Stimulated activated CD4-positive, alpha-beta T cell treated with anti-CD3 and anti-CD28 coated beads, TNF-alpha, amount 100 ng/mL, for 24 hours (primary cell): ENCODE measurements around the gene ZAP70.

Experiments
- DNase-seq, 3 experiments: peaks; one replicate each; pipeline ENCODE4 v3.0.0-alpha.2; 2020; ENCODE audit warnings: low read depth in 3 of 3

Gene ZAP70

GRCh38 chr2:97715951-97716694, 2.7 kb downstream of the ZAP70 start:
- no peak for DNase-seq

GRCh38 chr2:97716695-97717612, 3.6 kb downstream of the ZAP70 start:
- DNase-seq = no peak

DNA sequence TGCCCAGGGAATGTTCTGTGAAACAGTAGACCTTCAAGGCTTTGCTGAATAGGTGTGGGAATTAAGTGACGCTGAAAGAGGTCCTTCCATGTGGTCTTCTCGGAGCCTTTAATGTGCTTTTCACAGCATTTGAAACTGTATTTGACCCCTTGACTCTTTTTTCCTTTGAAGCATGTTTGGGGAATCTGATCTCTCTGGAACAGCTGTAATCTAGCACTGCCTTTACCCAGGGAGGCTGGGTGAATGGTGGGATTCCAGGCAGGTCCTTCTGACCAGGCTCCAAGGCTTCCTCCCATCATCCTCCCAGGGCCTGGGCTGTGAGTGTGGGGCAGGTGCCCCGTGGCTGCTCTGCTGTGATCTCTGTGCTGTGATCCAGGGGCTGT, 4.2 kb downstream of the ZAP70 start:
- DNase-seq = no peak

DNA sequence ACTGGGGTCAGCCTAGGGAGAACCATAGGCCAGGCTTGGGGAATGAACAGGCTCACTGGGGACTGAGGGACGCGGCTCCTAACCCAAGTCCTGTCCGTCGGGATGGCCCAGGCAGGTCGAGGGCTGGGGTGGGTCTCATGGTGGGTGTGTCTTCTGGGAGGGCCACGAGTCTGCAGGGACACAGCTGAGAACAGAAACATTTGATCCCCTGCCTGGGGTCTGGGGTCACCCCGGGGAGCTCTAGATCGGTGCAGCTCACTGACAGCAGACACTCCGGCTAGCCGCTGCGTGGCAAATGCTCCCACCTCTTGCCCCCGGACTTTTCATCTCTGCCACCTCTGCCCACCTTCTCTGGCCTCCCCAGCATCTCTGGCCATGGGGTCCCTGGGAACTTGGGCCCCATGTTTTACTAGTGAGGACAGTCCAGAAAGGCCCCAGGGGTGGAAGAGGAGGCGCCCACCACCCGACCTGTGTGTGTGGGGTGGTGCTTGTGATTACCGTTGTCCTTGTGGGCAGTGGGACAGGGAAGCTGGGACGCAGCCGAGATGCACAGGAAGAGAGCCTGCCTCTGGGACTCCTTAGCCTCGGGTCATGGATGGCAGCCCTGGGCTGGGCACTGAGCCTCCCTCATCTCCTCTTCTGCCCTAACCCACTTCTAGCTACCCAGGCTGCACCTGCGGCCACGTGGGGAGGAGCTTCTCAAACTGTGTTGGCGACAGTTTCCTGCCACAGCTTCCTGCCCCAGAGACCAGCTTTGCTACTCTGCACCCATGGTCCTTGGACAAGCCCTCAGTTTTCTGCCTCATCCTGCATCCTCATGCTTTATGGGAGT, 4.9 kb downstream of the ZAP70 start:
- peak; percentile 37 to 71 (median 44) for DNase-seq

DNA sequence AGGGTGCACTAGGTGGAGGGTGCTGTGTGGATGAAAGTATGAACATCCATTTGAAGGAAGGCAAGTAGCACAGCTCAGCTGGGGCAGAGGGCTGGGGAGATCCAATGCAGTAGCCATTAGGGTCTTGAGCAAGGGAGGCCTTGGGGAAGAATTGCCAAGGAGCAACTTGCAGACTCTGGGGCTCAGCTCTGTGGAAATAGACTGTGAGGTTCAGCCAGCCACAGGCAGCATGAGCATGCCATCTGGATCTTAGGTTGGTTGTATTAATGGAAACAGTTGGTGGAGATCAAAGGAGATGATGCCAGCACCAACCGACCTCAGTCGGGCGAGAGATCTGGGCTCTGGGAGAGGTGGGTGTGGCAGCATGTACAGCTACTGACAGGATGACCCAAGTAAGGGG, 5.6 kb downstream of the ZAP70 start:
- no peak for DNase-seq

- DNase-seq = no peak
Observed at GRCh38 chr2:97719362-97720155, 6.2 kb downstream of the ZAP70 start.

GRCh38 chr2:97720746-97721145, 7.4 kb downstream of the ZAP70 start:
- no peak for DNase-seq

DNA sequence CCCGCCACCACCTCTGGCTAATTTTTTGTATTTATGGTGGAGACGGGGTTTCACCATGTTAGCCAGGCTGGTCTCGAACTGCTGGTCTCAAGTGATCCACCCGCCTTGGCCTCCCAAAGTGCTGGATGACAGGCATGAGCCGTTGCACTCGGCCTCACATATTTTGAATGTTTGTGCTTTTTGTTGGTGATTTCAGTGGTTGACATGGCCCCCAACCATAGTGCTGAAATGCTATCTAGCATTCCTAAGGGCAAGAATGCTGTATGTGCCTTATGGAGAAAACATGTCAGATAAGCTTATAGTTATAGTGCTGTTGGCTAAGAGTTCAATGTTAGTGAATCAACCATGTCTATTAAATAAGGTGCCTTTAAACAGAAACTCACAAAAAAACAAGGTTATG, 8.9 kb downstream of the ZAP70 start:
- DNase-seq = no peak

DNA sequence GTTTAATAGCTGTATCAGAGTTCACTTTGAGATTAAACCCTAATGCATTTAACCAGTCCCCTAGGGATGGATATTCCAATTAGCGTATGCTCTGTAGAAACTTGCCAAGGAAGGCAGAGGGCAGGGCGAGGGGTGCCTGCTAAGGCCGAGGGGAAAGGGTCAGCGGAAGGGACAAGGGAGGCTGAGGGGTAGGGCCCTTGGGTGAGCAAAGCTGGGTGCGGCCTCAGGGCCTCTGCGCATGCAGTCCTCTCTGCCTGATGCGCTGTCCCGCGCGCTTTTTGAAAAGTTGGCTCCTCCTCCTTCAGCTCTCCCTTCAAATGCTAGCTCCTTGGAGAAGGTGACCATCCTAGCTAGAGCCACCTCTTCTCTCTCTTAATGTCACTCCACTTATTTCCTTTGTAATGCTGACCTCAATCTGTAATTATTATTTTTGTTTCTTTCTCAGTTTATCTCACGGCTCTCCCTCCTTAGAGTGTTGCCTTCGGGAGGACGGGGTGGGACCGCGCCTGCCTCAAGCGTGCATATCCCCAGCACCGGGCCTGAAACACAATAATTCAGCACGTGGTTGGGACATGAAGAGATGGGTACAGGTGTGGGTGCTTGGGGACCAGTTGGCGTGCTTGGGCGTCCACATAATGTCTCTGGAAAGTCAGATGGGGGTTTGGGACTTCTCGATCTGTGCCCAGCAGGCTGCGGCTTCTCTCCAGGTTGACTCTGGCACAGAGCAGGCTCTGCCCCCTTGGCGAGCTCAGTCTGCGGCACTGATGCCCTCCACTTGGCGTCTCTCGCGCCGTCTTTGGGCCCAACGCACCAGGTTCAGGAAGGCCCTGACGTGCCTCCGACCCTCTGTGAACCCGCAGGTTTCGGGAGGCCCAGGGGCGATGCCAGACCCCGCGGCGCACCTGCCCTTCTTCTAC, 10.0 kb downstream of the ZAP70 start:
- no peak for DNase-seq

- no peak for DNase-seq
Observed at GRCh38 chr2:97724073-97724410, 10.7 kb downstream of the ZAP70 start.

GRCh38 chr2:97724501-97724900, 11.1 kb downstream of the ZAP70 start:
- DNase-seq = no peak

GRCh38 chr2:97724946-97725688, 11.7 kb downstream of the ZAP70 start:
- no peak for DNase-seq

- no peak for DNase-seq
Observed at GRCh38 chr2:97726261-97727064, 13.1 kb downstream of the ZAP70 start.

- DNase-seq = no peak
Observed at GRCh38 chr2:97727296-97727695, 13.9 kb downstream of the ZAP70 start.

- DNase-seq = no peak
Observed at GRCh38 chr2:97728091-97728731, 14.8 kb downstream of the ZAP70 start.

DNA sequence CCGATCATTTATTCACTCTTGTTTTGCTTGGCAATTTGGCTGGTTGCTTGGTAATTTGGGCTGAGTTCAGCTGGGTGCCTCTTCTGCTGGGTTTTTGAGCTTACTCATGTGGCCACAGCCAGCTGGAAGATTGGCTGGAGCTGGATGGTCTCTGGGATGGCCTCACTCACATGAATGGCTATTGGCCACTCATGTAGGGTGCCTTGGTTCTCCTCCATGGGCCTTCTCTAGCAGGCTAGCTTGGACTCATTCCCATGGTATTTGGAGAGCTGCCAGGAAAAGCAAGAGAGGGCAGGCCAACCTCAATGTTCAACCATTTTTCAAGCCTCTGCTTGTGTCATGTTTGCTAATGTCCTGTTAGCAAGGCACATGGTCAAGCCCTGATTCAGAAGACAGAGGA, 16.9 kb downstream of the ZAP70 start:
- DNase-seq = no peak

DNA sequence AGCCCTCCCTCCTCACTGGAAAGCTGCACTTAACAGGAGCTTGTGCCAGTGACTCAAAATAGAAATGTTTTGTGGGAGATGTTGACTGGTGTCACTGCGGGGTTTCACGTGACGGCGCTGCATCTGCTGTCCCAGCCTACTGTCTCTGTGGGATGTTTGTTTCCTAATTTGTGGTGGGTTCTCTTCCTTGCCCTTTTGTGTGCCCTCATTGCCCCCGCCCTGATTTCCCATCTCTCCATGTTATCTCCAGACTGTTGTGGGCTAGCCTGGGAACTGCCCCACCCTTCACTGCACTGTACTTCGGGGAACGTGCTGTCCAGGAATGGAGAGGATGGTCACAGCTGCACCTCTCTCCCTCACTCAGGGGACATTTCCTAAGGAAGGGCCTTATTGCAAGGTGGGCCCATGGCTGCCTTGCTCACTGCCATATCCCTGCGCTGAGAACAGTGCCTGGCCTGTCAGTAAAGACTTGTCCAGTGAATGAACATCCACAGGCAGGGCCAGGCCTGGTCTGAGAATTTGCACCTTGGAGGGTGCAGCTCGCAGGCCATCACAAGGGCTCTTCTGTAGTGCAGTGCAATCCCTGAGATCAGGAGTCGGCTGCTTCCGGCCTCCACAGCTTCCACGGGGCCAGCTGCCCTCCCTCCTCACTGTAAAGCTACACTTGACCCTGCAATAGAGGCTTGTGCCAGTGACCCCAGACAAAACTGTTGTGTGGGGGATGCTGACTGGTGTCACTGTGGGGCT, 18.1 kb downstream of the ZAP70 start:
- DNase-seq = no peak
